AML-193 (cell line): Measurements from ENCODE around the gene CASS4.
"Not testable (repeated sequence)": the region's sequence is repeated elsewhere in the genome, so short reads cannot be mapped to it uniquely, and the experiment has no call there.

Experiments used
- DNase-seq, 2 experiments: peaks; one replicate each; lab custom pipeline; 2025; lab: John Stamatoyannopoulos, UW

CASS4 gene

DNA sequence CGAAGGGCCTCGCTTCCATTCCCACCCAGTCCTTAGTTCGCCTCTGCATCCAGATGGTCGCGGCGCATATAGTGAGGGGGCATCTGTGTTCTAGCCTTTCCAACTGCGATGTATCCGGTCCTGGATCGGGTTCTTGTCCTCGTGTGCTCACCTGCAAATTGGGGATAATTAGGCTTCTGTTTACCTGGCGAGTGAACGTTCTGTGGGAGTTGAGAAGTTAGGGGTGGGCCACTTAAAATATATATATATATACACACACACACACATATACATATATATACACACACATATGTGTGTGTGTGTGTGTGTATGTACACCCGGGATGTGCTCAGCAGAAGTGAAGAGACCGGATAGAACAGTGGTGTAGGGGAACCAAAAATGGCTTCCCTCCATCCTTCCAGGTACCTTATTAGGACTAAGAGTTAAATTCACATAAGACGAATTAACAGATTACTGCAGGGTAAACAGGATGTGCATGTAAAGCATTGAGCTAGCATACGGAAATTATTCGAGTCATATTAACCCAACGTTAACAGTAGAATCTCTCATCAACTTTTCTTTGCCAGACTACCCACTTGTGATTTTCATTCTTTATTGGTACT lies 19.1 kb upstream of the CASS4 start:
- no peak for DNase-seq

DNA sequence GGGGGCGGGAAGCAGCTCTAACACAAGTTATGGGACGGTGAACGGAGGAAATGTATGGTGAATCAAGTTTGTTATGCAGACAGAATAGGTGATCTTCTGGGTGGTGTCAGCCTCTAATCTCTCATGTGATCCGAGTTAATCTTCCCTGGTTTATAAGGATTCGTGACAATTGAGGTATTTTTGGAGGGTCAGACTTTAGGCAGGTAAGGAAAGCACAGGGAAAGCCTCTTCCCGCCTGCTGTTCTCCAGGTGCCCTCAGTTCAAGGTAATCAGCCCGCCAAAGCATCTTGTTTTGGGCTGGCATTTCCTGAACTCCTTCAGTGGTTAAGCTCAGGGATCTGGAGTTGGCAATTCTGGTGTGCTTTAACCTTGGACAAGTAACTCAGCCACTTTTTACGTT lies 18.4 kb upstream of the CASS4 start:
- no peak for DNase-seq

DNA sequence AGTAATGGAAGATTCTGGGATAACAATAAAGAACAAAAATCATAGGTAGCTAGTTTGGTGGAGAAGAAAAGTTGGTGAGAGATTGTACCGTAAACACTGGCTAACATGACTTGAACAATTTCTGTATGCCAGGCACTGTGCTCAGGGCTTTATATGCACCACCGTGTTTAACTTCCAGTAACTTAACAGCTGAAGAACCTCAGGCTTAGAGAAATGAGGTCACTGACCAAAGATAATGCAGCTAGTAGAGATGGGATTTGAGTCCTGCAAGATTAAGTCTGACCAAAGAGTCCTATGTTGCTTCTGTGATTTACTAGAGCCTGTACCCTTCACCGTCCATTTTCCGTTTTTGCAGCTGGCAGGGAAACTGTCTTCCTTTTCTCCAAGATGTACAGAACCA lies 16.9 kb upstream of the CASS4 start:
- no peak for DNase-seq

DNA sequence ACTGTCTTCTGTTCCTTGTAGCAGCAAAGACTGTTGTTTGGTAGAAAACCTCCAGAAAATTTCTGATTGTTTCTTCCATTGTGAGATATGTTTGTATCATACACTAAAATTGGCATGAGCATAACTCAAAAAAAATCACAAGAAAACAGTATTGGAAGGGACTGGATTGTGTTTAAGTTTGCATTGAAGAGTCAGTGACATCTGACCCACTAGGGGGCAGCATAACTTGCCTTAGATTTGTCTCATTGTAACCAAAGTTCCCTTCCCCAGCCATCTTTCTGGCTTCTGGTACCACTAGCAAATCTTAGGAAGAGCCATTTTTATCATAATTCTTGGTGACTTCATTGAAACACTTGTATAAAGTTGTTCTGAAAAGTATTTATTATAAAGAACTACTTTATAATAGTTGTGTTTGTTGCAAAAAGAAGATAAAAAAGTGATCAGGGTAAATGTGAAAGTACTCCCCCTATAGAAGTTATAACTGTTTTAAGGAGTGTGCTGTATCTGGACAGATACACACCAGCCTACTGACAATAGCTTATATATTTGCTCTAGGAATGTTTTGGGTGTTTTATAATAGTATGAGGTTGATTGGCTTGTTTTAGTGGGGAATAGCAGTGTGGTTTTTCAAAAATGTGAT lies 11.9 kb upstream of the CASS4 start:
- DNase-seq, result peak; percentile 59 to 70

DNA sequence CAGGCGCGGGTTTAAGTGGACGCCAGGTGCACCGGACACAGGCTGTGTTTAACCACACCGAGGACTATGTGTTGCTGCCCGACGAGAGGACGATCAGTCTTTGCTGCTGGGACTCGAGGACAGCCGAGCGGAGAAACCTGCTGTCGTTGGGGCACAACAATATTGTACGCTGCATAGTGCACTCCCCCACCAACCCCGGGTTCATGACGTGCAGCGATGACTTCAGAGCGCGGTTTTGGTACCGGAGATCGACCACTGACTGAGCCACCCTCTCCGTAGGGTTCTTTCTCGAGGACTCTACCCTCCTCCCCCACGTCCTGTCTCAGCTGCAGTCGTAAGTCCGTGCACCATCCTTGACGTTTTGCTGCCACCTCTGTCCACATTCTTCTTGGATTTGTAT lies 8.6 kb upstream of the CASS4 start:
- DNase-seq, result no peak

DNA sequence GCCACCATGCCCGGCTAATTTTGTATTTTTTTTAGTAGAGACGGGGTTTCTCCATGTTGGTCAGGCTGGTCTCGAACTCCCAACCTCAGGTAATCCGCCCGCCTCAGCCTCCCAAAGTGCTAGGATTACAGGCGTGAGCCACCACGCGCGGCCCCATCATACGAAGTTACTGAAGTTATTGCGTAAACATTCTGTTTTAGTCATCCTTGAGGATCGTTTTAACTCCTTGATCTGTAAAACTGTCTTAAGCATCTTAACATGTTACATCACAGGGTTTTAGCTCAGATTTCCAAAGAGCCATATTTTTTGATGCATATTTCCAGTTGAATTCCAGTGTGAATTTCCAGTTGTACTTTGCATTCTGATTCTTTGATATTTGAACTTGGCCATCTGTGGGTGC lies 6.7 kb upstream of the CASS4 start:
- not testable (repeated sequence) for DNase-seq

DNA sequence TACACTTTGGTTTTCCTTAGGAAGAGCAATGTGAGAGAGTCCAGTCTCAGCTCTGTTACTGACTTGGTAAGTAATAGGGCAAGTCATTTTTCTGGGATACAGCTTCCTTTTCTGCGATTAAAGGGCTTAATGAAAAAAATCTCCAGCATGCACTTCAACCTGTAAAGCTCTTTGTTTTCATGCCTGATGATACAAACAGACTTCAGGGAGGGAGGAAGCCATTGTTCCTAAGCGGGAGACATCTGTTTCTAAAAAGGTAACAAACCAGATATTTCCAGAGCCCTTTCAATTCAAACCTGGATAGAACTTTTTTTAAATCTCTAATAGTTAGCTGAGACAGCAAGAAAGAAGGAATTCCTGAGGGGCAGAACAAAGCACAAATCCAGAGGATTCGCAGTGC lies 5.2 kb upstream of the CASS4 start:
- no peak for DNase-seq

DNA sequence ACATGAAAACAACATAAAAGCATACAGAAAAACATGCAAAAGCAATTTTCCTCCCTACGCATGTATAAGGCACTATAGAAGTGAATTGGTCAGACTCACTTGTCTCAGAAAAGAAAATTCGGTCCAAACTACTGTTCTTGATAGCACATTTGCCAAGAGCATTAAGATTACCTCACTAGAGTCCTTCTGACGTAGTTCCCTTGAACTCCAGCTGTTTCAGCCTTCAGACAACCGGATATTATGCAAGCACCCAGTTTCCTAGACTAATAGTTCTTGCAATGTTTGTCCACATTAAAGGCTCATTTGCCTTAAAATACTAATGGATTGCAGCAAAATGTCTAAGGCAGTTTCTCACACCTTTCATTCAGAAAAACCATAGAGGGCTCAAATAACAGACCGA lies 2.5 kb upstream of the CASS4 start:
- peak; percentile 80 for DNase-seq

DNA sequence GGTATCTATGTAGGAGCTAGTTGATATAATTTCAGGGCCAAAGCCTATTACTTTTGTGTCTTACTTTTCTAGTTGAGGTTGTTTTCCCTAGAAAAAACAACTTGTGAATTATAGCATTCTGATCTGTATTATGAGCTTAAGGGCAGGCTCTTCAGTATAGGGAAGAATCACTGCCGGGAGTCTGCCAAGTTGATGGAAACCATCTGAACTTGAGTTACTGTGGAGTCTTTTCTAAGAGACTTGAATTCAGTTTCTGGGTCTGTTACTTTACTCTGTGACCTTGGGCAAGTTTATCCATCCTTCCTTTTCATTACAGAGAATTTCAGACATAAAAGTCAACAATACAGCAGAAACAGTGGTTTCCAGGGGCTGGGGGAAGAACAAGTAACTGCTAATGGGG lies 2.1 kb upstream of the CASS4 start:
- no peak for DNase-seq

DNA sequence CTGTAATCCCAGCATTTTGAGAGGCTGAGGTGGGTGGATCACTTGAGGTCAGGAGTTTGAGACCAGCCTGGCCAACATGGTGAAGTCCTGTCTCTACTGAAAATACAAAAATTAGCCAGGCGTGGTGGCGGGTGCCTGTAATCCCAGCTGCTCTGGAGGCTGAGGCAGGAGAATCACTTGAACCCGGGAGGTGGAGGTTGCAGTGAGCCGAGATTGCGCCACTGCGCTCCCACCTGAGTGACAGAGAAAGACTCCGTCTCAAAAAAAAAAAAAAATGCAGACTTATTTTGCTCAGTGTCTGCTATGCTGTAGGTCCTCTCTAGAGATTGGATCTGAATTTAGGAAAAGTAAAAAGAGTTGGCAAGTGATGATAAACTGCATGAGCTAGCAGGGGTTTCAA lies 773 bp upstream of the CASS4 start:
- not testable (repeated sequence) for DNase-seq

DNA sequence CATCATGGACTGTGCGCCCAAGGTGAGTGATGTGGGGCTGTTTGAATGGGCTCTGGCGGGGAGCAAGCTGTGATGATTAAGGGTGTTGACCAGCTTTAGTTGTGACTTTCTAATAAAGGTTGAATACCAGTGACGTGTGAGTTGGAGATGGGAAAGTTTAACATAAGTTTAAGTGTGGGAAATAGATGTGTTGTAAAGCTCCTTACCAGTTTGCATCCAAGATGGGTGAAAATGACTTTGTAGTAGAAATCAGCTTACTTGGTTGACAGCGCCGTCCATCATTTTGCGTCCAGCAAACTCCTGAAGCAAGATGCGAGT lies 372 bp downstream of the CASS4 start:
- DNase-seq, result no peak

DNA sequence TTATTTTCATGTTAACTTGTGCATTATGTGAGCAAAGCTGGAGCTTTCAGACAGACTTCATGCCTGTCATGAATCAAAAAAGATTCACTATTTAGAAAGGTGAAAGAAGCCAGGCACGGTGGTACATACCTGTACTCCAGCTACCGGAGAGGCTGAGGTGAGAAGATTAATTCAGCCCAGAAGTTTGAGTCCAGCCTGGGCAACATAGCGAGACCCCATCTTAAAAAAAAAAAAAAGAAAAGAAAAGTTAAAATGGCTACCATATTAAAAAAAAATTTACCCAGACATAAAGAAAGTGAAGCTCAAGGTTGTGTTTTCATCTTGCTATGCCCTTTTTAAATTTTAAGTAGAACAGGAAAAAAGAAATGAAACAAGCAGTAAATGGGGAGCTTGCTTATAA lies 889 bp downstream of the CASS4 start:
- no peak for DNase-seq

DNA sequence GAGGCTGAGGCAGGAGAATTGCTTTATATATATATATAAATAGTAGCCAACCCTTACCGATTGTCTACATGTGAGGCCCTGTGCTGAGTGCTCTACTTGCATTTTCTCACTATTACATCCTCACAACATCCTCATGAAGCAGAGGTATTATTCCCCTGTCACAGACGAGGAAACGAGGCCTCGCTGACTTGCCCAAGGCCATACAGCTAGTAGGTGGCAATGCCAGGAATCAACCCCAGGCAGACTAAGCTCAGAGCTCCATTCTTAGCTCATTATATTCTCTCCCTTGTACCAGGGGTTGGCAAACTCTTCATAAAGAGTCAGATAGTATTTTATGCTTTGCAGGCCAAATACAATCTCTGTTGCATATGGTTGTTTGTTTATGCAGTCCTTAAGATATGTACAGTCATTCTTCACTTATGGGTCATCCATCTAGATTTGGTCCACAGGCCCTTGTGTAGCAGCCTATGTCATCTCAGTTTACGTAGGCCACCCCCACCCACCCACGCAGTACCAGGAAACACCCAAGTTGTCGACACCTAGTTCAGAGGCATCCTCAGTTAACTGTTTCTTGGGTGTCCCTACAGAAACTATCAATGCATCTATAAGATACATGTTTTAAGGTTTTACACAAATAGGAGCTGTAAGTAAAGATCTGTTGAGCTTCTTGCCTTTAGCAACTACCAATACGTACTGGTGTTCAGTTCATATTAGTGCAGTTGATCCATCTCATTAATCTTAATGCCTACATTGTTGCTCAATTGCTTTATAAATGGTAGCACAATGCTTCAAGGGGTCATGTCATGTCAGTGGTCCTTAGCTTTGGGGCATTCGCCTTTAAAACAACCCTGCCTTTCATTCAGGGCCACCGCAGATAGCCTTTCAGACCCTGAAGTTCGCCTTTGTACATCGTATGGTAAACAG lies 3.0 kb downstream of the CASS4 start:
- DNase-seq, result no peak

DNA sequence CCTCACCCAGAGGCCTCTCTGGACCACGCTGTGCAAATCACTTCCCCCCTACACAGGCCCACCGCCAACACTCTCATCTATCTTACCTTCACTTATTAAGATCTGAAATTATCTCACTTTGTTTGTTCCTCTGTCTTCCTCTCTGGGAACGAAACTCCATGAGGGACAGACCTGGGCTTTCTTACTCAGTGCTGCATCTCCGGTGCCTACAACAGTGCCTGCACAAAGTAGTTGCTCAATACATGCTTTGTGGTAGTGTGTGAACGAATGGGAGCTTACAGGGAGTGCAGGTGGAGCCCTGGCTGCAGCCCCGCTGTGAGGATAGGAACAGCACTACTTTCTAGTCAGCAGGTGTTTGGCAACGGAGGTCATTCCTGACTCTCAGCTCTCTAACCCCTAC lies 5.3 kb downstream of the CASS4 start:
- no peak for DNase-seq

DNA sequence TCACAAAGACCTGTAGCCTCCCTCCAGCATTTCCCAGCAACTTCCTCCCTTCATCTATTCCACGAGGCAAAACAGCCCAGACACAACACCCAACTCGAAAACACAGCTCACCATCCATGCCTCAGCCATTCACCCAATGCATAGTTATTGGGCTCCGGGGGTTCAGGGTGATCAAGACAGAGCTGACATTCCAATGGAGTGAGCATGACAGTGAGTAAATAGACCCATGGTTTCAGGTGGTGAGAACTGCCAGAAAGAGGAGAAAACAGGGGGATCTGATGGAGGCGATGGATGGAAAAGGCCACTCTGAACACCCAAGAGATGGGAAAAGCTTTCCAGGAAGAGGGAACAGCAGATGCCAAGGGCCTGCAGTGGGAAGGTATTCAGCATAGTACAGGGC lies 5.9 kb downstream of the CASS4 start:
- DNase-seq, result no peak

DNA sequence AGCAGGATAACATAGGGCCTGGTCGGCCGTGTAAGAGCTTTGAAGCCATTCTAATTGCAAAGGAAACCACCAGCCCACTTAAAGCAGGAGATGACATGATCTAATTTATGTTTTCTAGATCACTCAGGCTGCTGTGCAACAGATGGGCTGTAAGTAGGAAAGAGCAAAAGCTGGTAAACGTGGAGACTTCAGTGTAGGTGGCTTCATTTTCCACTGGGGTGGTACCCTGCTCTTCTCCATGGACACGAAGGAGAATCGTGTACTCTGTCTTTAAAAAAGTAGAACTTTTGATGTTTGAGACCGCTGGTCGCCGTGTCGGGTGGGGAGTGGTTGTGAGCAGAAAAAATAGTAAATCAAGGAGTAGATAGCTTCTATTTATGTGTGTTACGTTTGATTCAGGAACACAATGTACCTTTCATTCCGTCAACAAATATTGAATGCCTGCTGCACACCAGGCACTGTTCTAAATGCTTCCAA lies 6.4 kb downstream of the CASS4 start:
- no peak for DNase-seq

DNA sequence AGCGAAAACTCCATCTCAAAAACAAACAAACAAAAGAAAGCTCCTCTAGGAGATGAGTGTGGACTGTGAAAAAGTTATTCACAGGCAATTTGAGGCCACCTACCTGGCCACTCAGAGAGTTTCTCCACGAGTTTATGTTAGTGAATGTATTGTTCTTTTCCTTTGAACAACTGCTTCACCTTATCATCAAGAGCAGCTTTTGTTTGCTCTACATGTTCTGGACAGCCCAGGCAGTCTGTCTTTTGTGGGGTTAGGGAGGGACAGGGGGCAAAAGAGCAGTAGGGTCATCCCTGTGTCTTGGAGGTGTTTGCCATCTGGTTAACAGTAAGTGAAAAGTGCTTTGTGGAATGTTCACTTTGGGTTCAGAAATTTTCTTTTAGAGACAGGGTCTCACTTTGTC lies 8.0 kb downstream of the CASS4 start:
- no peak for DNase-seq

DNA sequence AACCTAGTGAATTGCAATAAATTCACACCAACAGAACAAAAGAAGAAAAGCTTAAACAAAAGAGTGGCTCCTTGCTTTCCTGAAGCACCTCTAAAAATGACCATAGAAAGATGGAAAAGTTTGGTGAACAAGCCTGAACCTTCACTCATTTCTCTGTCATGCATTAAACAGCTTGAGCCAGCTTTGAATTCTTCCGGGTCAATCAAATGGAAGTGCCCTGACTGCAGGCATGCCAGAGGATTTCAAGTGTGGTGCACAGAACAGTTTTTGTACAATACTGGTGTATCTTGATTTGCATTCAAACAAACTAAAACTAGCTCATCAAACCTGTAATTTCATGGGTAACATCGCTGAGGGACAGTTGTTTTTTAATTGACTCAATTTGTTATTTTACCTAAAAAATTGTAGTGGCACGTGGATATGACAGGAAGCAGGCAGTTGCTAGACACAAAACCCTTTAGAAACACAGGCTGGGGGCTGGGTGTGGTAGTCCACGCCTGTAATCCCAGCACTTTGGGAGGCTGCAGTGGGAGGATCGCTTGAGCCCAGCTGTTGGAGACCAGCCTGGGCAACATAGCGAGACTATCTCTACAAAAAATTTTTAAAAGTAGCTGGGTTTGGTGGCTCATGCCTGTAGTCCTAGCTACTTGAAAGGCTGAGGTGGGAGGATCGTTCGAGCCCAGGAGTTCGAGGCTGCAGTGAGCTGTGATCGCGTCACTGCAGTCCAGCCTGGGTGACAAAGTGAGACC lies 9.1 kb downstream of the CASS4 start:
- DNase-seq, result no peak

DNA sequence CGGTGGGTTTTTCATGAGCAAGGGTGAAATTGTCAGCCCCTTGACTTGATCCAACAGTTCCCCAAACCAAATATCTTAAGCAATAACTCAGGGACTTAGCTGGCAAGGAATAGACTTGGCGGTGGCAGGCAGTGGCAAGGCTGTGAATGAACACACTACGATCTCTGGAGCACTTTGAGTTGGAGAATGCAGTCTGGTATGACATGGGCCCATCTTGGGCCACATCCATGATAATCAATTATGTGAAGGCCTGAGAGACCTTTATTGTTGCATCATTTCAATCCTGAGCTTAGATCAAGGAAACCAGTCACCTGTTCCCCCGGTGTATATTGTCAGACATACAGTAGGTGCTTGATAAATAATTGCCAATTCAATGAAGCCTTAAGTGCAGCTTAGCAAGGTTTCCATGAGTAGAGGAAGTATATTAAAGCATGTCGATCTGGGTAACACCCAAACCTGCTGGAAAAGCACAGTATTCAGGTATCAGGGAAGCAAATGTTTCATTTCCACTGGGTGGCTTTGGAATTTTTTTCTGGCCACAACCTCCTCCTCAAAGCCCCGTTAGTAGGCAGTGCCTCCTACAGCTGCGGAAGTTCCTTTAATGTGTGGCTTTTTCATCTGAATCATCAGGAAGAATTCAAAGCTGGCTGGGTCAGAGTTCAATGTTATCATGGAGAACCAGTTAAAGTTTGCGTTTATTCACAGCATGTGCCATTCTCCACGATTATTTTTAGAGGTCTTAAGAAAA lies 10.2 kb downstream of the CASS4 start:
- DNase-seq, result peak in 1 of 2 experiments; percentile 19

DNA sequence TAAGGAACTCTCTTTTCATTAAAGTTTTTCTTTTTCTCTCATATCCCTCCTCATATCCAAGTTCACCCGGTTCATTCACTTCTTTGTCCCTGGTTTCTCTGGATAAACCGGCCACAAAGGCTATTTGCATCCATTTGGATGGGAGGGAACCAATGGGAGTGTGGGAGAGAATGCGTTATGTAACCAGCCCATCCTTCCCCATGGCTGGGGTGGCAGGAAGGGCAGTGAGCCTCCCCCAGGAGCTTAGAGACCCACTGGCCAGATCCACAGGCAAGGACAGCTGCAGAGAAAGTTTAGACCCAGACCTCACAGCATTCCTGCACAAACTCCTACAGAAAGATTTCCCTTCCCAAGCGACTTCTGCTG lies 10.7 kb downstream of the CASS4 start:
- no peak for DNase-seq

DNA sequence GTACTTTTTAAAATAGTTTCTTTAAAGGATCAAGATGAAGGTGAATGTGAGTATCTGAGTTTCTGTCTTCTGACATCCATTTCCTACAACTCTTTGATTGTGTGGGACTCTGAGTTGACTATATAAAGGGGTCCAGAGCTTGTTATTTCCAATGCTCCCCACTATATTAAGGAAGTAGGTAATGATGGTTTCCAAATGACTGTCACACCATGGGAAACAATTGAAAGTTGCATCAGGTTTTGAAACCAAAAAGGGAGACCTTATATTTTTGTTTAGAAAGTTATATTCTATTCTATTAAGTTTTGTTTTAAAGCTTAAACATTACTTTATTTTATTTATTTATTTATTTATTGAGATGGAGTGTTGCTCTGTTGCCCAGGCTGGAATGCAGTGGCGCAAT lies 11.2 kb downstream of the CASS4 start:
- DNase-seq, result no peak

DNA sequence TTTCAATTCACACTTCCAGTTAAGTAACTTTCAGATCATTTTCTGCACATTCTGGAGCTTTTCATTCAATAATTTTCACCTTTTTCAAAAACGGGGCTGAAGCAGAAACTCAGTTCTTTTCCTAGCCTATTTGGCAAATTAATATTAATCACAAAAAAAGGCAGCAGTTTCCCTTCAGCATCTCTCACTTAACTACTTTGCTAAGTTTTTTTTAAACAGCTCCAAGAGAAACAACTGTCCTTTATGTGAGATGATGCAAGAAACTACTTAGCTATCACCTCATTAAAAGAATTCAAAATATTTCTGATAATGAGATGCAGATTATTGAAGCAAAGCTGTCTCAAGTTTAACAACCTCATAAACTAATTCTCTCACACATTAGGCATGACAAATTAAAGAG lies 11.8 kb downstream of the CASS4 start:
- no peak for DNase-seq
